Right cardiac atrium (tissue), 5 donors: ENCODE measurements around the gene EBF3. TPM values are rescaled to one million over a fixed set of nuclear protein-coding genes. Genes with fewer than 3 reads are reported as not detected.

Source experiments
- ATAC-seq, 2 donors: fragments of 200-7000 bp; cut with Tn5 transposase; one replicate each; pipeline versions ENCODE4 v1.8.0 to v1.9.1; 2020; ENCODE audit warnings: moderate library complexity in 2 of 2, mild to moderate bottlenecking in 1 of 2
- DNase-seq, 3 donors: peaks; one replicate each; pipeline ENCODE4 v3.0.0-alpha.2; 2020
- H3K27ac ChIP-seq: one replicate; pipeline ENCODE4 v1.5.1; 2013; ENCODE audit warnings: mild to moderate bottlenecking, low read length, control low read depth, moderate library complexity
- H3K27me3 ChIP-seq: one replicate; pipeline ENCODE4 v1.6.1; 2013; ENCODE audit not compliant: control insufficient read depth, insufficient read depth
- H3K4me1 ChIP-seq: one replicate; pipeline ENCODE4 v1.6.1; 2013; ENCODE audit warnings: low read length; ENCODE audit not compliant: control insufficient read depth, insufficient read depth
- H3K4me3 ChIP-seq: one replicate; pipeline ENCODE4 v1.5.1; 2013; ENCODE audit warnings: low read length, control low read depth
- H3K9me3 ChIP-seq: one replicate; pipeline ENCODE4 v1.6.1; 2013; ENCODE audit warnings: low read length; ENCODE audit not compliant: control insufficient read depth
- WGBS: extraction: QIAGEN DNeasy Blood & Tissue Kit; methylation state at CpG from one replicate; pipeline ENCODE4 v1.1.7; 2013; 5-methylcytosine and 5-hydroxymethylcytosine counted together
- intact Hi-C, 4 donors: fragments of 100-400 bp; cut with DNase I; formaldehyde crosslinking; loops; one replicate each; pipeline versions ENCODE4 v1.11.0 to v1.14.0; 2022 to 2023
- long read RNA-seq, 4 donors: library from polyadenylated mRNA; unstranded; transcript quantifications; one replicate each; pipeline ENCODE4 v2.0.0, GENCODE V29; 2020 to 2021
- polyA plus RNA-seq: library from polyadenylated mRNA; stranded (reverse); fragments of 200-250 nt; gene quantifications from one replicate; pipeline ENCODE4 v1.2.3, GENCODE V29; 2013
- total RNA-seq, 4 donors: library from RNA; stranded (reverse); fragmentation: NEBNext Ultra II Directional; extraction: Animal tissue kit (Norgen Biotek cat#: 25700); gene quantifications; one replicate each; pipeline ENCODE4 v1.2.1, GENCODE V29; 2021
- donor health status: healthy with polysubstance abuse.
- donor health status: DM: no; HTN: yes; CAD: no.
- donor health status: DM: no; HTN: no; CAD: no.
- donor health status: DM: no; HTN: yes; CAD: no; lungs with severe emphysema.
- donor health status: DM: yes; HTN: yes; CAD: no.

EBF3 gene
- total RNA-seq, result 1 to 10 TPM; 4.4 to 9.7 (median 7.7) TPM
- polyA plus RNA-seq, result 8.5 TPM
- long read RNA-seq, donor 1, full-length matches to known transcripts, result 2 of 5 reads
- long read RNA-seq, donor 1, partial matches to known transcripts, result 2 of 5 reads
- long read RNA-seq, donor 1, other reads (novel, unspliced or antisense), result 1 of 5 reads
- long read RNA-seq, donor 2, result 0 reads
- long read RNA-seq, donor 3, result 0 reads
- long read RNA-seq, donor 4, result 0 reads

DNA sequence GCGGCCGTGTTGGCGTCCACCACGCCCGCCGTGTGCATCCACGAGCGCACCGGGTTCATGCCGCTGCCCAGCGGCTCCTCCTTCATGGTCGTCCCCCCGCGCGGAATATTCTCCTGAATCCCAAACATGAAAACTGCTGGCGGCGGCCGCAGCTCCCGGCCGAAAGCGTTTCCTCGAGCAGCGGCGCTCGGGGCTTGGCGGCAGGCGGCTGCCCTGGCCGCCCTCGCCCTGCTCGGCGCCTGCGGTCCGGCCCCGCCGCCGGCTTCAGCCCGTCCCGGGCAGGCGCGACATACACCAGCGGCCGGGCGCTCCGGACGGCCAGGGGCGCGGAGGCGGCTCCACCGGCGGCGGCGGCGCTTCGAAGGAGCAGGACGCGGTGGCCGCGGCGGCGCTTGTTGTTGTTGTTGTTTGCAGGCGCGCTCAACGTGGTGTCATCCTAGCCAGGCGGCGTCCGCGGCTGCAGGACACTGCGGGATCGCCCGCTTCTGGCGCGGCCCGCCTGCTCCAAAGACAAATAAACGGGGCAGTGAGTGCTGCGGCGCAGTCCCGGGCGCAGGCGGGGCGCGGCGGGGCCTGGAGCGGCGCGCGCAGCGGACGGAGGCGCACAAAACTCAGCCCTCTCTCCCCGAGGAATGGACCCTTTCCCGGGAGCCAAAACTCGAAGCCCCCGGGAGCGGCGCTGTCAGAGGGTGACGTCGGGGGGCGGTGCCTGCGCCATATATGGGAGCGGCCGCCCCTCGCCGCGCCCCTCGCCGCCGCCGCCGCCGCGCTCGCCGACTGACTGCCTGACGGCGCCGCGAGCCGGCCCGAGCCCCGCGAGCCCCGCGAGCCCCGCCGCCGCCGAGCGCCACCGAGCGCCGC lies at the start of gene EBF3:
Gene EBF3, minus strand, starts transcription at position 634 of the 861 bp plus-strand sequence. Its CDS starts 506 bp downstream, at position 128.
- peak within 1 kb of the TSS; percentile 75 for H3K4me3 ChIP-seq
- intact Hi-C loops, result loop anchor here in 1 of 4 donors (5.0 kb wide), 1 partner anchor 72 kb away; no protein-coding TSS in a partner anchor
- H3K4me1 ChIP-seq, result no peaks in the 10 kb centered on the region
- peak; percentile 84 to 87 for ATAC-seq
- WGBS, result under 1% methylated on average over 130 of the region's 131 CpGs
- no peaks in the 10 kb centered on the region for H3K27me3 ChIP-seq
- peak; percentile 91 to 97 (median 96) for DNase-seq
- H3K27ac ChIP-seq, result peak within 1 kb of the TSS; percentile 67
- no peaks in the 10 kb centered on the region for H3K9me3 ChIP-seq

- Histone ChIP-seq H3K4me1 (no peaks in the 10 kb centered on the region), H3K9me3 (no peaks in the 10 kb centered on the region), H3K4me3 (no peak overlapping the region), H3K27me3 (no peaks in the 10 kb centered on the region), H3K27ac (no peak overlapping the region)
- ATAC-seq (no peak), DNase-seq (no peak)
- intact Hi-C loops, result no loop called here
- 87% methylated on average over 33 of the region's 33 CpGs for WGBS
These were observed 49.5 kb upstream of the EBF3 start for GRCh38 chr10:130013335-130014262.

- 59% methylated on average over 12 of the region's 12 CpGs for WGBS
These were observed 48.1 kb upstream of the EBF3 start for GRCh38 chr10:130012129-130012528.

DNA sequence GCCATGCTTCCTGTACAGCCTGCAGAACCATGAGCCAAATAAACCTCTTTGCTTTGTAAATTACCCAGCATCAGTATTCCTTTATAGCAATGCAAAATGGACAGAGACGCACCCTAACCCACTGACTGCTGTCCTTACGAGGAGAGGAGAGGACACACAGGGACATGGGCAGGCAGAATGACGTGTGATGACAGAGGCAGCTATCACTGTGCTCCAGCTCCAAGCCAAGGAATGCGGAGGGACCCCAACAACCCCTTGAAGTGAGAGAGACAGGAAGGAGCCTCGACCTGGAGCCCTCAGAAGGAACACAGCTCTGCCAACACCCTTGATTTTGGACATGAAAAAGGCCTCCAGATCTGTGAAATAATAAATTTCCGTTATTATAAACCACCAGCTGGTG lies 46.6 kb upstream of the EBF3 start:
- Histone ChIP-seq H3K9me3 (no peaks in the 10 kb centered on the region), H3K27me3 (no peaks in the 10 kb centered on the region), H3K4me1 (no peaks in the 10 kb centered on the region), H3K27ac (no peak overlapping the region), H3K4me3 (no peak overlapping the region)
- intact Hi-C loops, result no loop called here
- WGBS, result 71% methylated on average over 6 of the region's 6 CpGs
- ATAC-seq (no peak), DNase-seq (no peak)

More at GRCh38 chr10:130012129-130012528, 48.1 kb upstream of the EBF3 start:
- ATAC-seq (no peak), DNase-seq (no peak)
- intact Hi-C loops, result no loop called here
- no peaks in the 10 kb centered on the region for H3K9me3 ChIP-seq
- no peaks in the 10 kb centered on the region for H3K4me1 ChIP-seq
- H3K4me3 ChIP-seq, result no peak overlapping the region
- no peaks in the 10 kb centered on the region for H3K27me3 ChIP-seq
- no peak overlapping the region for H3K27ac ChIP-seq

GRCh38 chr10:130009228-130009627 lies 45.2 kb upstream of the EBF3 start:
- no peak for DNase-seq

DNA sequence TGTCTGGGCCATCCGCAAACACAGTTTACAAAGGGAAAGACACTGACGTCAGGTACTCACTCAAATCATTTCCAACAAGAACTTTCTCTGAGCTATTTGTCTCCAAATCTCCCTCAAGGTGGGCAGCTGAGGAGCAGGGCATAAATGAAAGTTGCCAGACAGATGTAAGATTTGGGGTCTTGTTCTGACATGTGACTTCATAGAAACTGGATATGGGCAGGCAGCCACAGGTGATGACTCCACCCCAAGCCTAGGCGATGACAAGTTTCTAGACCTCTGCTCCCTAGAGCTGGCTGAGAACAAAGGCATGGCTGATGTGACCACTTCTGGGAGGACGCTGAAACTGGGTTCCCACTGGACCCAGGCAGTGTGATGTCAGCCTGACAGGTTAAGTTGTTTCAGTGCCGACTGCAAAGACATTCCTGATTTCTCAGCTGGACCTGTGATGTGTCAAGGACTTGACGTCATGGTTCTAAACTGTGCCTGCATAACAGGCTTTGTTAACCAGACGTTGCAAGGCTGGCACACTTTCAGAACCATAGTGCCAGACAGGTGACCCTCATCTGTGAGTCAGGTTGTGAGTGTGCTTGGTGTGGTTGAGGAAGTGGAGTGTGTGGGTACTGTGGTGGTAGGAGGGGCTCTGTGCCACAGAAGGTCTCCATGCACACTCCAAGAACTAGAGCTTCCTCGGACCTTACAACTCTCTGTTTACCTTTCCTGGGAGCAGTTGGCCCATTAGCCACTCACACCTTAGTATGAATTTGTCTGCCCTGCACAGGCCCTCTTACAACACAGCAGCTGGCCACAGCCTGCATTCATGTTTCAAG lies 39.9 kb upstream of the EBF3 start:
- WGBS, result 70% methylated on average over 8 of the region's 8 CpGs
- ATAC-seq, result no peak
- Histone ChIP-seq H3K9me3 (no peaks in the 10 kb centered on the region), H3K4me1 (no peaks in the 10 kb centered on the region), H3K27ac (no peak overlapping the region), H3K4me3 (no peak overlapping the region), H3K27me3 (no peaks in the 10 kb centered on the region)
- no peak for DNase-seq
- intact Hi-C loops, result no loop called here

More at GRCh38 chr10:130009228-130009627, 45.2 kb upstream of the EBF3 start:
- intact Hi-C loops, result no loop called here
- Histone ChIP-seq H3K4me1 (no peaks in the 10 kb centered on the region), H3K4me3 (no peak overlapping the region), H3K9me3 (no peaks in the 10 kb centered on the region), H3K27ac (no peak overlapping the region), H3K27me3 (no peaks in the 10 kb centered on the region)
- no peak for ATAC-seq
- 87% methylated on average over 9 of the region's 9 CpGs for WGBS

DNA sequence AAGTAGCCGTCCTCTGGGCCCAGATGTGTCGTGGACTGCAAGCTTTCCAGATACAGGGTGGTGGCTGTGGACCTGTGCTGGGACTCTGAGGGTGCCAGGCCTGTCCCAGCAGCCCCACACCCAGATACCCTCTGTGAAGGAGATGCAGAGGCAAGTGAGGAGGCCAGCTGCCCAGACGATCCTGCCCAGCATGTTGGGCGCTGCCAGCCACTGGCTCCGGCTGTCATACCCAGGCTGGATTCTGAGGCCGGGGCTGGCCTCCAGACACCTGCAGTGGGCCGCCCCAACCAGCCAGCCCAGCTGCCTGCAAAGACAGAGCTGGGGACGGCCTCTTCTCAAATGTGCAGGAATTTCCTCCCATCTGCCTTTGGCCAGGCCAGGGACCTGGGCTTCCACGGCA lies 39.1 kb upstream of the EBF3 start:
- intact Hi-C loops, result no loop called here
- ATAC-seq, result no peak
- H3K27ac ChIP-seq, result no peak overlapping the region
- H3K4me3 ChIP-seq, result no peak overlapping the region
- H3K27me3 ChIP-seq, result no peaks in the 10 kb centered on the region
- H3K4me1 ChIP-seq, result no peaks in the 10 kb centered on the region
- DNase-seq, result no peak
- H3K9me3 ChIP-seq, result no peaks in the 10 kb centered on the region
- WGBS, result 84% methylated on average over 9 of the region's 9 CpGs

DNA sequence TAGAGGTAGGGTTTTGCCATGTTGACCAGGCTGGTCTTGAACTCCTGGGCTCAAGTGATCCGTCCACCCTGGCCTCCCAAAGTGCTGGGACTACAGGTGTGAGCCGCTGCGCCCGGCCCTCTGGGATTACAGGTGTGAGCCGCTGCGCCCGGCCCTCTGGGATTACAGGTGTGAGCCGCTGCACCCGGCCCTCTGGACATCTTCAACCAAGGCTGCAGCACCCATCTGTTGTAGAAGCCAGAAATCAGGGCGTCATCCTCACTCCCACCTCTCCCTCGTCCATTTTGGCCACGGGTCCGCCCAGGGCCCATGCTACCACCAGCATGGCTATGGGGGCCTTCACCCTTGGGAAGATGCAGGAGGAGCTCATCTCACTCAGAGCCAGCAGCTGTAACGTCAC lies 38.5 kb upstream of the EBF3 start:
- no peak overlapping the region for H3K4me3 ChIP-seq
- ATAC-seq (no peak), DNase-seq (no peak)
- WGBS, result 88% methylated on average over 14 of the region's 14 CpGs
- no peaks in the 10 kb centered on the region for H3K9me3 ChIP-seq
- H3K4me1 ChIP-seq, result no peaks in the 10 kb centered on the region
- H3K27ac ChIP-seq, result no peak overlapping the region
- intact Hi-C loops, result no loop called here
- H3K27me3 ChIP-seq, result no peaks in the 10 kb centered on the region

GRCh38 chr10:130000918-130001317 lies 36.8 kb upstream of the EBF3 start:
- intact Hi-C loops, result no loop called here
- Histone ChIP-seq H3K4me3 (no peak overlapping the region), H3K27me3 (no peaks in the 10 kb centered on the region), H3K4me1 (no peaks in the 10 kb centered on the region), H3K27ac (no peak overlapping the region), H3K9me3 (no peaks in the 10 kb centered on the region)
- ATAC-seq (no peak), DNase-seq (no peak)
- whole genome bisulfite sequencing, result 85% methylated on average over 4 of the region's 4 CpGs

GRCh38 chr10:129999140-129999539 lies 35.1 kb upstream of the EBF3 start:
- Histone ChIP-seq H3K4me1 (no peaks in the 10 kb centered on the region), H3K4me3 (no peak overlapping the region), H3K9me3 (no peaks in the 10 kb centered on the region), H3K27me3 (no peaks in the 10 kb centered on the region), H3K27ac (no peak overlapping the region)
- DNase-seq (no peak), ATAC-seq (no peak)
- WGBS, result 95% methylated on average over 4 of the region's 4 CpGs
- intact Hi-C loops, result no loop called here
